ELR (cell line): ENCODE data around the gene DIP2C.
"Not testable (repeated sequence)": the region's sequence is repeated elsewhere in the genome, so short reads cannot be mapped to it uniquely, and the experiment has no call there.

ENCODE experiments used
- DNase-seq: peaks from one replicate; pipeline ENCODE4 v3.0.0-alpha.2; 2015; ENCODE audit warnings: low read depth

Gene DIP2C, protein sequence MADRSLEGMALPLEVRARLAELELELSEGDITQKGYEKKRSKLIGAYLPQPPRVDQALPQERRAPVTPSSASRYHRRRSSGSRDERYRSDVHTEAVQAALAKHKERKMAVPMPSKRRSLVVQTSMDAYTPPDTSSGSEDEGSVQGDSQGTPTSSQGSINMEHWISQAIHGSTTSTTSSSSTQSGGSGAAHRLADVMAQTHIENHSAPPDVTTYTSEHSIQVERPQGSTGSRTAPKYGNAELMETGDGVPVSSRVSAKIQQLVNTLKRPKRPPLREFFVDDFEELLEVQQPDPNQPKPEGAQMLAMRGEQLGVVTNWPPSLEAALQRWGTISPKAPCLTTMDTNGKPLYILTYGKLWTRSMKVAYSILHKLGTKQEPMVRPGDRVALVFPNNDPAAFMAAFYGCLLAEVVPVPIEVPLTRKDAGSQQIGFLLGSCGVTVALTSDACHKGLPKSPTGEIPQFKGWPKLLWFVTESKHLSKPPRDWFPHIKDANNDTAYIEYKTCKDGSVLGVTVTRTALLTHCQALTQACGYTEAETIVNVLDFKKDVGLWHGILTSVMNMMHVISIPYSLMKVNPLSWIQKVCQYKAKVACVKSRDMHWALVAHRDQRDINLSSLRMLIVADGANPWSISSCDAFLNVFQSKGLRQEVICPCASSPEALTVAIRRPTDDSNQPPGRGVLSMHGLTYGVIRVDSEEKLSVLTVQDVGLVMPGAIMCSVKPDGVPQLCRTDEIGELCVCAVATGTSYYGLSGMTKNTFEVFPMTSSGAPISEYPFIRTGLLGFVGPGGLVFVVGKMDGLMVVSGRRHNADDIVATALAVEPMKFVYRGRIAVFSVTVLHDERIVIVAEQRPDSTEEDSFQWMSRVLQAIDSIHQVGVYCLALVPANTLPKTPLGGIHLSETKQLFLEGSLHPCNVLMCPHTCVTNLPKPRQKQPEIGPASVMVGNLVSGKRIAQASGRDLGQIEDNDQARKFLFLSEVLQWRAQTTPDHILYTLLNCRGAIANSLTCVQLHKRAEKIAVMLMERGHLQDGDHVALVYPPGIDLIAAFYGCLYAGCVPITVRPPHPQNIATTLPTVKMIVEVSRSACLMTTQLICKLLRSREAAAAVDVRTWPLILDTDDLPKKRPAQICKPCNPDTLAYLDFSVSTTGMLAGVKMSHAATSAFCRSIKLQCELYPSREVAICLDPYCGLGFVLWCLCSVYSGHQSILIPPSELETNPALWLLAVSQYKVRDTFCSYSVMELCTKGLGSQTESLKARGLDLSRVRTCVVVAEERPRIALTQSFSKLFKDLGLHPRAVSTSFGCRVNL (N-terminal part only)

DNA sequence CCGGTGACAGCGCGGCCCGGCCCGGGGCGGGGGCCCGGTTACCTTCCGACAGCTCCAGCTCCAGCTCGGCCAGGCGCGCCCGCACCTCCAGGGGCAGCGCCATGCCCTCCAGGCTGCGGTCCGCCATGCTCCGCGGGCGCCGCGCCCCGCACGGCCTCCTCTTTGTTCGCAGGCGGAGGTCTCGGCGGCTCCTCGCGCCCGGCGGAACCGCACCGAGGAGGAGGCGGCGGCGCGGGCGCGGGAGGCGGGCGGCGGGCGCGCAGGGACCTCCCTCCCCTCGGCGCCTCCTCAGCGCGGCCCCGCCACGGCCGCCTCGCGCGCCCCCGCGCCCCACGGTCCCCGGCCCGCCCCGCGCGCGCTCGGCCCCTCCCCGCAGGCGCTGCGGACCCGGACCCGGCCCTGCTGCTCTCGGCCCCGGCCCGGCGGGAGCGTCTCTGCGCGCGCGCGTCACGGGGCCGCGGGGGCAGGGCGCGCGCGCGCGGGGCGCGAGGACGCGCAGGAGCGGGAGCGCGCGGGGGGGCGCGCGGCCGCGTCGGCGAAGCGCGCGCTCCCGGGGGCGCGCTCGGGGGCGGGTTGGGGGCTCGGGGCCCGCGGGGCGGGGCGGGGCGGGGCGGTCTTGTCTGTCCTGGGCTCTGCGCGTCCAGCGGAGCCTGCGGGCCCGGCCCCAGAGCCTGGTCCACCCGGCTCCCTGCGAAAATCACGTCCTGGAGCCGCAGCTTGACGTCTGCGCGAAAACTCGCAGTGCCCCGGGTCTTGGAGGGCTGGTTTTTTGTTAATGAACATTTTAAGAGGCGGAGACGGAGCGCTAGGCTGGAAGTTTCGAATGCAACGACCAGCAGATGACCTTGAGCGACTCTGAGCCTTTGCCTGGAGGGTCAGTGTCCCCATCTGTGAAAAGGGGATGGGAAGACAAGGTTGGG lies at the start of gene DIP2C:
TSS of gene DIP2C (minus strand) at position 217 of the 920 bp plus-strand sequence. CDS start at position 127, 90 bp downstream.
- peak; percentile 77 for DNase-seq

GRCh38 chr10:734481-734880 lies 45.0 kb upstream of the DIP2C start:
- DNase-seq: no peak

DNA sequence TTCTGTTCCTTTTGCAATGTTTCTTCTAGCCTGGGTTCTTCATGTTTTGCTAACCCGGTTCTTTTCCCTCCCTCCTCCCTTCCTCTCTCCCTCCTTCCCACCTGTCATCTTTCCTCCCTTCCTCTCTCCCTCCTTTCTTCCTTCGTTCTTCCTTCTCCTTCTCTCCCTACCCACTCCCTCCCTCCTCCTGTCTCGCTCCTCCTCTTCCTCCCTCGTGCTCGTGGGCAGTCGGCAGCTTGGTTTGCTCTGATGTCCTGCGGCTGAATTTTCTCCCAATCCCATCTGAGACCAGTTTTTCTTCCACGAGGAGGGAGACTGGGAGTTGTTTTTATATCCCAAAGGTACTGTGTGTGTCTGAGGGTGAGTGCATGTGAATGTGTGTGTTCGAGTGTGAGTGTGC lies 43.6 kb upstream of the DIP2C start:
- DNase-seq: no peak

GRCh38 chr10:729213-729612 lies 39.7 kb upstream of the DIP2C start:
- DNase-seq: no peak

- no peak for DNase-seq
These were observed 39.1 kb upstream of the DIP2C start for GRCh38 chr10:728603-729002.

GRCh38 chr10:727162-727790 lies 37.8 kb upstream of the DIP2C start:
- no peak for DNase-seq

- no peak for DNase-seq
These were observed 36.3 kb upstream of the DIP2C start for GRCh38 chr10:725786-726185.

DNA sequence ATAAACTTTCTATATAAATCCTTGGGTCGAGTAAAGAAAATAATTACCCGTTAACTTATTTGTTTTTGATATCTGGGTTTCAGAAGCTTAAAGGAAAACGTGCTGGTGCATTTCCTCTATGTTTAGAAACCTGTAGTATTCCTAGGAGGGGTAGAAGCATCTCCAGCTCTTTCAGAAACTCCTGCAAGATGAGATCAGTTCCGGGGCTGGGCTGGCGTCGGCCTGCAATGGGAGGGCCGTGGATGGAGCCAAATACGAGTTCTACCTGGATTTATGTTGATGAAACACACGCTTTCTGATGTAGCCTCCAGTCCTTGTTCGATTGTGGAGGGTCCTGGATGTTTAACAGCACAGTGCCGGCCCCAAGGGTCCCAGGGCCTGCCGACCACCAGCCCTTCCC lies 35.8 kb upstream of the DIP2C start:
- DNase-seq: no peak

- no peak for DNase-seq
These were observed 34.5 kb upstream of the DIP2C start for GRCh38 chr10:723973-724372.

- no peak for DNase-seq
These were observed 33.0 kb upstream of the DIP2C start for GRCh38 chr10:722281-723060.

DNA sequence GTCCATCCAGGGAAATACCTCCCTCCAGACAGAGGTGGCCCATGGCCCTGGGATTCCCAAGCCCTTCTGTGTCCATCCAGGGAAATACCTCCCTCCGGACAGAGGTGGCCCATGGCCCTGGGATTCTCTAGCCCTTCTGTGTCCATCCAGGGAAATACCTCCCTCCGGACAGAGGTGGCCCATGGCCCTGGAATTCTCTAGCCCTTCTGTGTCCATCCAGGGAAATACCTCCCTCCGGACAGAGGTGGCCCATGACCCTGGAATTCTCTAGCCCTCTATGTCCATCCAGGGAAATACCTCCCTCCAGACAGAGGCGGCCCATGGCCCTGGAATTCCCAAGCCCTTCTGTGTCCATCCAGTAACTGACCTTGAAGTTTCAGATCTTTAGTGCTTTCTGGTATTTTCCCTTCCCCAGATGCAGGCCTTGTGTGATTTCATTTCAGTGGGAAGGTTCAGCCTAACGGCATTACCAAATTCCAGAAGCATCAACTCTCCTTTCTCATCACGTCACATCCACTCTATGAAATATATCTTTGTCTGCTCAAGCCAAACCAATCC lies 28.8 kb upstream of the DIP2C start:
- no peak for DNase-seq

DNA sequence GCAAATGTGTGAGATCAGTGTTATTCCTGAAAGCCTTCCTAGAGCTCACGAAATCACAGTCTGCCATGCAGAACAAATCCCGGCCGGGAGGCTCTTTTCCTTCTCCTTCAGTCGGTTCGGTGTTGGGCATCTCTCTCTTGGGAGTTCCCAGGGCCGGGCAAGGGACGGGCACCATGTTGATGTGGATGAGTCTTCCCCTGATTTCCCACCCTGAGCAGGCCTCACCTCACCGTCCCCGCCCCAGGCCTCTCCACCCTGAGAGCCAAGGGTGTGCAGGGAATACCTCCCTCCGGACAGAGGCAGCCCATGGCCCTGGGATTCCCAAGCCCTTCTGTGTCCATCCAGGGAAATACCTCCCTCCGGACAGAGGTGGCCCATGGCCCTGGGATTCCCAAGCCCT lies 28.0 kb upstream of the DIP2C start:
- DNase-seq: no peak

GRCh38 chr10:716821-717220 lies 27.4 kb upstream of the DIP2C start:
- DNase-seq: no peak

- DNase-seq: no peak
These were observed 24.7 kb upstream of the DIP2C start for GRCh38 chr10:714214-714613.

DNA sequence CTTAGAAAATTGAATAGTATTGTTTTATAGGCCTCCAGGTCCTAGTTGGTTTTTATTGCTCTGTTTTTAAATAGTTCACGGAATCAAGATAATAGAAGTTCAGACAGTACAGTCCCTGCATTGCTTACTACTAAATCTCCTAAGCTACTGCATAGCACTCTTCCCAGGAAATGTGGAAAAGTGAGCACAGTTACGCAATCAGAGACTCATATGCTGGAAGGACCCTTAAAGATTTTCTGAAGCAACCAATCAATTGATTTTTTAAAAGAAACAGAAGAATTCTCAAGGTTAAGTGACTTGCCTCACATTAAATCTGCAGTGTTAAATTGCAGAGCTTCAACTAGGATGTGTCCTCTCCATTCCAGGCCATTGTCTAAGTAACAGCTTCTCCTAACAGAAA lies 23.1 kb upstream of the DIP2C start:
- DNase-seq: no peak

- DNase-seq: no peak
These were observed 22.6 kb upstream of the DIP2C start for GRCh38 chr10:712089-712488.

GRCh38 chr10:707861-708260 lies 18.4 kb upstream of the DIP2C start:
- no peak for DNase-seq

GRCh38 chr10:707456-707855 lies 18.0 kb upstream of the DIP2C start:
- DNase-seq: no peak

GRCh38 chr10:703118-703517 lies 13.7 kb upstream of the DIP2C start:
- no peak for DNase-seq

GRCh38 chr10:700183-700582 lies 10.7 kb upstream of the DIP2C start:
- not testable (repeated sequence) for DNase-seq
